A673 (cell line): ENCODE measurements around the gene SCTR. TPM values are rescaled to one million over a fixed set of nuclear protein-coding genes. Genes with fewer than 3 reads are reported as not detected.

Source experiments
- BruUV-seq: library from RNA; stranded (reverse); fragments of 400-500 nt; replicated peaks from 2 replicates; lab custom pipeline; 2021; lab: Mats Ljungman, UMichigan
- CTCF ChIA-PET: fragments of 300-600 bp; sonication (Branson Sonifier 250); formaldehyde crosslinking; loops from one replicate; lab custom pipeline; 2022; ENCODE audit warnings: antibody characterized with exemption; lab: Charles Lee
- POLR2A ChIA-PET: fragments of 300-600 bp; sonication (Branson Sonifier 250); formaldehyde crosslinking; loops from one replicate; lab custom pipeline; 2022; ENCODE audit warnings: antibody characterized with exemption; ENCODE audit not compliant: low non-redundant PET; lab: Charles Lee
- DNase-seq: peaks from one replicate; pipeline ENCODE4 v3.0.0-alpha.2; 2015; ENCODE audit warnings: low spot score
- H3K27ac ChIP-seq: fragments of 200-600 bp; sonication (generic); 2 replicates; pipeline ENCODE4 v1.5.1; 2016; ENCODE audit warnings: mixed run types, low read depth, mild to moderate bottlenecking, mixed read lengths, antibody characterized with exemption, low read length; ENCODE audit not compliant: poor library complexity, severe bottlenecking
- H3K27me3 ChIP-seq: fragments of 200-600 bp; sonication (generic); replicated peaks from 2 replicates; pipeline ENCODE4 v1.6.1; 2017; ENCODE audit warnings: mixed run types, low read depth, mild to moderate bottlenecking, mixed read lengths, antibody characterized with exemption, low read length; ENCODE audit not compliant: insufficient read depth, poor library complexity
- H3K36me3 ChIP-seq: fragments of 200-600 bp; sonication (generic); 2 replicates; pipeline ENCODE4 v1.6.1; 2016; ENCODE audit warnings: mixed run types, mild to moderate bottlenecking, mixed read lengths, antibody characterized with exemption, low read length; ENCODE audit not compliant: insufficient read depth, poor library complexity, severe bottlenecking
- H3K4me1 ChIP-seq: fragments of 200-600 bp; sonication (generic); 2 replicates; pipeline ENCODE4 v1.6.1; 2017; ENCODE audit warnings: mixed run types, mild to moderate bottlenecking, mixed read lengths, antibody characterized with exemption, low read length; ENCODE audit not compliant: insufficient read depth, poor library complexity, severe bottlenecking
- H3K4me3 ChIP-seq: fragments of 200-600 bp; sonication (generic); 2 replicates; pipeline ENCODE4 v1.5.1; 2016; ENCODE audit warnings: low read depth, mixed run types, mild to moderate bottlenecking, mixed read lengths, low read length; ENCODE audit not compliant: poor library complexity, severe bottlenecking
- H3K9me3 ChIP-seq: fragments of 200-600 bp; sonication (generic); 2 replicates; pipeline ENCODE4 v1.6.1; 2016; ENCODE audit warnings: mixed run types, low read depth, mild to moderate bottlenecking, mixed read lengths, antibody characterized with exemption, low read length; ENCODE audit not compliant: poor library complexity, severe bottlenecking
- EZH2 ChIP-seq: fragments of 200-600 bp; sonication (generic); IDR thresholded peaks from 2 replicates; pipeline ENCODE4 v1.6.1; 2017; ENCODE audit warnings: borderline replicate concordance, low read depth, mild to moderate bottlenecking, mixed read lengths, antibody characterized with exemption, low read length; ENCODE audit not compliant: poor library complexity, severe bottlenecking
- intact Hi-C: fragments of 100-400 bp; cut with micrococcal nuclease; formaldehyde crosslinking; loops from one replicate; pipeline ENCODE4 v1.10.0; 2022; ENCODE audit not compliant: unreplicated experiment
- total RNA-seq: library from RNA; stranded (reverse); gene quantifications from 2 replicates; pipeline ENCODE4 v1.2.3, GENCODE V29; 2021
- TF ChIP-seq, protein P1 (sequence below): fragments of 300-800, 200-600 bp; sonication (generic); conservative IDR thresholded peaks from 2 replicates; pipeline ENCODE4 v1.5.1; 2017; ENCODE audit warnings: low read depth, mild to moderate bottlenecking, antibody characterized with exemption, low read length, moderate library complexity, mixed read lengths

The SCTR gene
- total RNA-seq, 1 experiment from 2014 or later = not detected

DNA sequence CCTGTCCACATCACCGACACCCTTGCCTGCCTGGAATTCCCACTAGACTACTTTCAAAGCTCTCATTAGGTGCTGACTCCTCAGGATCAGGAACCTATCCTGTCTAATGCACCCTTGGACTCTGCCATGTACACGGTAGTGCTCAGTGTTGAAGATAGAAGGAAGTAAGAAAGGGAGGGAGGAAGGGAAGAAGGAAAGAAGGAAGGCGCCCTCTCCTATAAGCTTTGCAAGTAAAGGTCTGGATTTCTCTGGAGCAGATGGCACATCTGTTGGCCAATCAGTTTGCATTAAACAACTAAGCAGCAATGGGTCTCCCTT is 45.3 kb downstream of the SCTR start:
- Histone ChIP-seq H3K4me1 (peaks cover 11% of the 10 kb centered on the region), H3K9me3 (no peaks in the 10 kb centered on the region), H3K36me3 (no peaks in the 10 kb centered on the region), H3K27ac (no peak overlapping the region), H3K4me3 (no peak overlapping the region), H3K27me3 (no peaks in the 10 kb centered on the region)
- BruUV-seq = no TSS peak
- intact Hi-C loops = loop anchor here (5.0 to 10.0 kb wide), 2 partner anchors 247 to 466 kb away; no protein-coding TSS in a partner anchor
- TF ChIP-seq EZH2 = no peak
- TF ChIP-seq, protein P1, sequence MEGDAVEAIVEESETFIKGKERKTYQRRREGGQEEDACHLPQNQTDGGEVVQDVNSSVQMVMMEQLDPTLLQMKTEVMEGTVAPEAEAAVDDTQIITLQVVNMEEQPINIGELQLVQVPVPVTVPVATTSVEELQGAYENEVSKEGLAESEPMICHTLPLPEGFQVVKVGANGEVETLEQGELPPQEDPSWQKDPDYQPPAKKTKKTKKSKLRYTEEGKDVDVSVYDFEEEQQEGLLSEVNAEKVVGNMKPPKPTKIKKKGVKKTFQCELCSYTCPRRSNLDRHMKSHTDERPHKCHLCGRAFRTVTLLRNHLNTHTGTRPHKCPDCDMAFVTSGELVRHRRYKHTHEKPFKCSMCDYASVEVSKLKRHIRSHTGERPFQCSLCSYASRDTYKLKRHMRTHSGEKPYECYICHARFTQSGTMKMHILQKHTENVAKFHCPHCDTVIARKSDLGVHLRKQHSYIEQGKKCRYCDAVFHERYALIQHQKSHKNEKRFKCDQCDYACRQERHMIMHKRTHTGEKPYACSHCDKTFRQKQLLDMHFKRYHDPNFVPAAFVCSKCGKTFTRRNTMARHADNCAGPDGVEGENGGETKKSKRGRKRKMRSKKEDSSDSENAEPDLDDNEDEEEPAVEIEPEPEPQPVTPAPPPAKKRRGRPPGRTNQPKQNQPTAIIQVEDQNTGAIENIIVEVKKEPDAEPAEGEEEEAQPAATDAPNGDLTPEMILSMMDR = no peak
- ChIA-PET POLR2A (no interaction called here), CTCF (no interaction called here)
- DNase-seq = no peak

DNA sequence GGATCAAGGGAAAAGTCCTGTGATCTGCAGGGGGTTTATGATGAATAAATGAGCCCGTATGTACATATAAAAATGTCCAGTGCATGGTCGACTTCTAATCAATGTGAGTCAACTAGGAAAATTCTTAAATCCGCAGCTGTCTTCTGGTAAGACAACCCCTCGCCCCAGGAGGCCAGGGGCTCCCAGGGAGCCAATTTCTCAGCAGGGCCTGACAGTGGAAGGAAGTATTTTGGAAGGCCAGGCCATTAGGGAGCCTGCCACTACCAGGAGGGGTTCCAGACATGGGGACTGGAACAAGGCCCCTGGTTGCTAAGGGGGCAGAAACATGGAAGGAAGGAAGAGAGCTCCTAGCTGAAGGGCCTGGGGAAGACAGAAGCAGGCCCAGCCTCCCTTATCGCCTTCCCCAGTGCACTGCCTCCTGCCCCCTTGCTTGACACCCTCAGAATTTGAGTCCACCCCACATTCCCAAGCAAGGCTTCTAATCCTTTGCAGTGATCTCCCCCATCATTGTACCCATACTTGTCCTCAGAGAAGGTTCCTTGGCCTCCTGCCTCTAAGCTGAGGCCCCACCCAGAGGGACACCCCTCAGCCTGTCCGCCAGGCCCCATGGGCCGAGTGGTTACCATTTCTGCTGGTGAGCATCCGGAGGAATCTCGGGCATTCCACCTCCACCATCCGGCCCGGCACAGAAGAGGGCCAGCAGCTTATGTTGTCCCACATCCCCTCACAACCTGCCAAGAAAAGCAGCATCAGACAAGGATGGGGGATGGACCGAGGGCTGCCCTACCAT is 45.9 kb downstream of the SCTR start:
- ChIA-PET POLR2A (no interaction called here), CTCF (no interaction called here)
- no peaks in the 10 kb centered on the region for H3K36me3 ChIP-seq
- H3K27ac ChIP-seq = no peak overlapping the region
- H3K9me3 ChIP-seq = no peaks in the 10 kb centered on the region
- no peak overlapping the region for H3K4me3 ChIP-seq
- H3K4me1 ChIP-seq = peaks cover 11% of the 10 kb centered on the region
- DNase-seq = peak; percentile 59
- intact Hi-C loops = loop anchor here (5.0 to 10.0 kb wide), 2 partner anchors 246 to 466 kb away; no protein-coding TSS in a partner anchor
- TF ChIP-seq EZH2 = no peak
- TF ChIP-seq, protein P1 = no peak
- no peaks in the 10 kb centered on the region for H3K27me3 ChIP-seq
- no TSS peak for BruUV-seq

DNA sequence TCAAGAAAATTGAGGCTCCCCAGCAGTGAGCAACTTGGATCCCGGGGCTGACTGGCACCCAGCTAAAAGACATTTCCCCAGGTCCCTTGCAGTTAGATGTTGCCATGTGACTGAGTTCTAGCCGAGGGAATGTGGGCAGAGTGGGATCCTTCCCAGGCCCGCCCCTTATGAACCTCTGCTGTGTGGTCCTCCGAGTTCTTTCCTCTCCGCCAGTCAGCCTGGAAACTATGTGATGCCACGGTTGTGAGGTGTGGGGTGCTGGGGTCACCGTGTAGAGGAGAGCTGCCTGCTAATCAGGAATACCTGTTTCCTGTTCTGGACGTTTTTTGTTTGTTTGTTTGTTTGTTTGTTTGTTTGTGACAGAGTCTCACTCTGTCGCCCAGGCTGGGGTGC is 47.2 kb downstream of the SCTR start:
- CTCF ChIA-PET = interaction anchor here (1.2 to 2.1 kb wide), 4 partner anchors 67 to 596 kb away, joined by 4 to 13 read pairs (median 7); no protein-coding TSS in a partner anchor
- no peaks in the 10 kb centered on the region for H3K36me3 ChIP-seq
- no peak overlapping the region for H3K4me3 ChIP-seq
- no peak for TF ChIP-seq EZH2
- TF ChIP-seq, protein P1 = no peak
- intact Hi-C loops = loop anchor here (5.0 to 10.0 kb wide), 2 partner anchors 245 to 468 kb away; no protein-coding TSS in a partner anchor
- DNase-seq = no peak
- POLR2A ChIA-PET = interaction anchor here (0.6 to 0.7 kb wide), 2 partner anchors 73 to 1394 kb away, joined by 3 to 4 read pairs; no protein-coding TSS in a partner anchor
- no peaks in the 10 kb centered on the region for H3K27me3 ChIP-seq
- no TSS peak for BruUV-seq
- H3K4me1 ChIP-seq = peaks cover 11% of the 10 kb centered on the region
- H3K27ac ChIP-seq = no peak overlapping the region
- no peaks in the 10 kb centered on the region for H3K9me3 ChIP-seq
